Upper lobe of left lung (tissue), 4 donors: ENCODE results near the gene EMILIN1.

Experiments
- POLR2AphosphoS5 ChIP-seq, 2 donors: sonication (generic); formaldehyde crosslinking; IDR thresholded peaks; one replicate each; pipeline ENCODE4 v1.5.1; 2017; ENCODE audit warnings: antibody characterized with exemption in 2 of 2
- TF ChIP-seq, protein P1 (sequence below), 6 experiments: fragments of 450-650 bp in 4 of 6; fragments of 200-600 bp in 2 of 6; sonication (generic) in 2 of 6; IDR thresholded peaks; one replicate each; pipeline ENCODE4 v1.5.1; 2016 to 2019; ENCODE audit warnings: antibody characterized with exemption in 6 of 6

DNA sequence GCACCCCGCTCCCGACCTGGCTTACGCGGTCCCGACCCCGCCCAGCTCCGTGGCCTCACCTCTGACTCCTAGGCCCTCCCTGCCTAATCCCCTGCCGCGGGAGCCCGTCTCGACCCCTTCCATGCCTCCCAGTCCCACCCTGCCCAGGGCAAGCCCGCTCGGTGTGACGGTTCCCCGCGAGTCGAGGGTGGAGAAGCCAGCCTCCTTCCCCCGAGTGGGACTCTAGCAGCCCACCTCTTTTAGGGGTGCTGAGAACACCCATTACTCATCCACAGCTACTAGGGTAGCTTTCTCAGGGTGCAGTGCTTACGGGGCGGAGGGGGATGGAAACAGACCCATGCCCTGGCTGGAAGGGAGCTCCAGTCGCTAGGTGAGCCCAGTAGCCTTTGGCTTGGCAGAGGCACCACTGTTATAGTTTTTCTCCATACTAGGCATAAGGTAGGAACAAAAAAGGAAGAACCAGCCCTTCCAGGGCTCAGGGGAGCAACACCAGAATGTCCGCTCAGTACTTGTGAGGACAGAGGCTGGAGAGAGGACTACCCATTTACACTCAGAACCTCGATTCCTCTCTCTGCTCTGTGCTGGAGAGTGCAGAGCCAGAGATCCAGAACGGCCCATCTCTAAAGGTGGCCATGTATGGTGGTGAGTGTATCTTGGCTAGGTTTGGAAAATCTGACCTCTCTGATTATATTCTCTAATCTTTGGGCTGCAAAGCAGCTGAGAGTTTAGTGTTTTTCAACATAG is 26.3 kb upstream of the EMILIN1 start:
- TF ChIP-seq, protein P1, sequence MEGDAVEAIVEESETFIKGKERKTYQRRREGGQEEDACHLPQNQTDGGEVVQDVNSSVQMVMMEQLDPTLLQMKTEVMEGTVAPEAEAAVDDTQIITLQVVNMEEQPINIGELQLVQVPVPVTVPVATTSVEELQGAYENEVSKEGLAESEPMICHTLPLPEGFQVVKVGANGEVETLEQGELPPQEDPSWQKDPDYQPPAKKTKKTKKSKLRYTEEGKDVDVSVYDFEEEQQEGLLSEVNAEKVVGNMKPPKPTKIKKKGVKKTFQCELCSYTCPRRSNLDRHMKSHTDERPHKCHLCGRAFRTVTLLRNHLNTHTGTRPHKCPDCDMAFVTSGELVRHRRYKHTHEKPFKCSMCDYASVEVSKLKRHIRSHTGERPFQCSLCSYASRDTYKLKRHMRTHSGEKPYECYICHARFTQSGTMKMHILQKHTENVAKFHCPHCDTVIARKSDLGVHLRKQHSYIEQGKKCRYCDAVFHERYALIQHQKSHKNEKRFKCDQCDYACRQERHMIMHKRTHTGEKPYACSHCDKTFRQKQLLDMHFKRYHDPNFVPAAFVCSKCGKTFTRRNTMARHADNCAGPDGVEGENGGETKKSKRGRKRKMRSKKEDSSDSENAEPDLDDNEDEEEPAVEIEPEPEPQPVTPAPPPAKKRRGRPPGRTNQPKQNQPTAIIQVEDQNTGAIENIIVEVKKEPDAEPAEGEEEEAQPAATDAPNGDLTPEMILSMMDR (IDR thresholded peaks at IDR 0.05) = no peak
- TF ChIP-seq POLR2AphosphoS5 (IDR thresholded peaks at IDR 0.05) = no peak
